GM12892 (cell line): ENCODE data around the gene CARS1.

Experiments
- DNase-seq: peaks from one replicate; pipeline ENCODE4 v3.0.0; 2011; ENCODE audit not compliant: insufficient read length
- FAIRE-seq: peaks from 2 replicates; lab custom pipeline; 2011; peaks lifted over from hg19 to GRCh38; lab: Jason Lieb, UNC
- POLR2A ChIP-seq: IDR thresholded peaks from 2 replicates; pipeline ENCODE4 v1.6.1; 2011; ENCODE audit warnings: low read depth, low read length, control low read depth
- POLR2AphosphoS5 ChIP-seq: IDR thresholded peaks from 2 replicates; pipeline ENCODE4 v1.6.1; 2011; ENCODE audit warnings: low read depth, low read length, control low read depth
- TAF1 ChIP-seq: IDR thresholded peaks from 2 replicates; pipeline ENCODE4 v1.6.1; 2011; ENCODE audit warnings: low read depth, mild to moderate bottlenecking, control low read depth, low read length, borderline replicate concordance

The CARS1 gene

GRCh38 chr11:3087821-3088800 lies 30.9 kb upstream of the CARS1 start:
- DNase-seq (no peak), FAIRE-seq (no peak)
- no peak for TF ChIP-seq TAF1
- no peak for TF ChIP-seq POLR2AphosphoS5
- TF ChIP-seq POLR2A = no peak

- no peak for FAIRE-seq
- no peak for TF ChIP-seq TAF1
- no peak for DNase-seq
Measured at GRCh38 chr11:3087373-3087772, 30.1 kb upstream of the CARS1 start.

GRCh38 chr11:3086671-3087150 lies 29.5 kb upstream of the CARS1 start:
- no peak for DNase-seq
- no peak for TF ChIP-seq TAF1
- TF ChIP-seq POLR2A = no peak
- no peak for TF ChIP-seq POLR2AphosphoS5
- FAIRE-seq = no peak

GRCh38 chr11:3086114-3086513 lies 28.9 kb upstream of the CARS1 start:
- DNase-seq (no peak), FAIRE-seq (no peak)
- TF ChIP-seq POLR2A = no peak
- TF ChIP-seq POLR2AphosphoS5 = no peak
- no peak for TF ChIP-seq TAF1

- no peak for TF ChIP-seq POLR2A
- no peak for TF ChIP-seq TAF1
- TF ChIP-seq POLR2AphosphoS5 = no peak
- DNase-seq = no peak
- no peak for FAIRE-seq
Measured at GRCh38 chr11:3085052-3085451, 27.8 kb upstream of the CARS1 start.

GRCh38 chr11:3083321-3083720 lies 26.1 kb upstream of the CARS1 start:
- DNase-seq (no peak), FAIRE-seq (no peak)
- TF ChIP-seq POLR2AphosphoS5 (no peak), TAF1 (no peak), POLR2A (no peak)

- DNase-seq (no peak), FAIRE-seq (no peak)
- no peak for TF ChIP-seq POLR2AphosphoS5
- no peak for TF ChIP-seq POLR2A
- no peak for TF ChIP-seq TAF1
Measured at GRCh38 chr11:3081386-3081751, 24.1 kb upstream of the CARS1 start.

- TF ChIP-seq TAF1 = no peak
- TF ChIP-seq POLR2A = no peak
- TF ChIP-seq POLR2AphosphoS5 = no peak
- DNase-seq = no peak
- no peak for FAIRE-seq
Measured at GRCh38 chr11:3080733-3081385, 23.6 kb upstream of the CARS1 start.

- no peak for FAIRE-seq
Measured at GRCh38 chr11:3080104-3080503, 22.9 kb upstream of the CARS1 start.

GRCh38 chr11:3077846-3078440 lies 20.7 kb upstream of the CARS1 start:
- TF ChIP-seq TAF1 (no peak), POLR2AphosphoS5 (no peak), POLR2A (no peak)
- FAIRE-seq (no peak), DNase-seq (no peak)

More at GRCh38 chr11:3080104-3080503, 22.9 kb upstream of the CARS1 start:
- DNase-seq = no peak
- TF ChIP-seq POLR2A = no peak
- TF ChIP-seq TAF1 = no peak
- TF ChIP-seq POLR2AphosphoS5 = no peak

GRCh38 chr11:3077189-3077836 lies 20.1 kb upstream of the CARS1 start:
- DNase-seq (no peak), FAIRE-seq (no peak)
- TF ChIP-seq TAF1 (no peak), POLR2A (no peak), POLR2AphosphoS5 (no peak)
